ENCODE results near the gene DOCK2.

The DOCK2 gene

DNA sequence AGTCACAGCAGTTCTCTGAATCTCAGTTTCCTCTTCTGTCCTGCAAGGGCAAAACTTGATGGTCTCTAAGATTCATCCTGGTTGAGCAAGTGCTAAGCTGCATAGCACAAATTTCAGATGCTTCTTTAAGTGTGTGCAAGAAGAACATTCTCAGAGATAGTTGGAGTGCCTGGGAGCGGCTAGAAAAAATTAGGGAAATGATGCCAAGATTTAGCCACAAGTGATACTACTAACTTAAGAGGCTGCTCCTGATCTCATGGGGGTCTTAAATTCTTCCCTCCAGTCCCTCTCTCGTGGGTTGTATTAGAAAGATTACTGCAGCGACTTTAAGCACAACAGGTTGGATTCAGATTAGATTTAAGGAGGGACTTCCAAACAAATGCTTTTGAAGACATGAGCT is 319.1 kb downstream of the DOCK2 start:
- no peak for DNase-seq

DNA sequence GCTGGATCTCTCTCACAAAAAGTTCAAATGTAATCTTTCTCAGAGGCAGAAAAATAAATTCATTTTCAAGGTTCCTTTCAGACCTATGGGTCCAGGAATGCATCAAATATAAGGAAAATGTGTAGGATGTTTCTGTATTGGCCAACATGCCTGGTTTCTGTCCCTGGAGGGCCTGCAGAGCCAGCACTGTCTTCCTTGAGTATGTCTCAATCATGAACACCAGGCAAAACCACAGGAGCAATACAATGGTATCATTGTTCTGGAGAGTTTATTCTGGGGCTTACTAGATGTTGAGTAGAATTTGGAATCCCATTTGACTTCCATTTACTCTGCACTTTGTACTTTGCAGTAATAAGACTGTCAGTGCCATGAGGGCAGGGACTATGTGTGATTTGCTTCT is 319.7 kb downstream of the DOCK2 start:
- DNase-seq = no peak

DNA sequence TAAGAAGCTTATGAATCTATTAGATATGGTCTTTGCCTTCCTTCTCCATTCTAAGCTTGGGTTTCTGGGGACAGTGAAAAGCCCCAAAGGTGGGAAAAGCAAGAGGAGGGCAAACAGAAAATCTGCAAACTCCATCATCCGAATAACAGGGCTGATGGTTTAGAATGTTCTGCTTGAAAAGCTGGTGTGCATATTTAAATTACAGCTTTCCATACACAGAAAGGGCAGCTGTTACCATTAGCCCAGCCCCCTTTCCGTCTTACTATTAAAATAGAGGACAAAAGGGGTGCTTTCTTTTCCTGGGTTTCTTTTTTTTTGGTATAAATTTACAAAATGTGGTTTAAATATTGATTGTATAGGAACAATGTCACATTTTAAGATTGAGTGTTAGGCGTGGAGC is 321.2 kb downstream of the DOCK2 start:
- DNase-seq = no peak

DNA sequence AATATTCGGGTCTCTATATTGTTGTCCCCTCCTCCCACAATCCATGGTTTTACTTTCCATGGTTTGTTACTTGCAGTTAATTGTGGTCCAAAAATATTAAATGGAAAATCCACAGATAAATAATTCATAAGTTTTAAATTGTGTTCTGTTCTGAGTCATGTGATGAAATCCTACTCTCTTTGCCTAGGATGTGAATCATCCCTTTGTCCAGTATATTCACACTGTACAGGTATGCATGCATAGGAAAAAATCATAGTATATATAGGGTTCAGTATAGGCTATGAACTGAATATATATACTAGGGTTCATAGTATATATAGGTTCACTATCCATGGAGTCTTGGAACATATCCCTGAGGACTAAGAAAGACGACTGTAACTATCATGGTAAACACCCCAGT is 323.6 kb downstream of the DOCK2 start:
- no peak for DNase-seq

DNA sequence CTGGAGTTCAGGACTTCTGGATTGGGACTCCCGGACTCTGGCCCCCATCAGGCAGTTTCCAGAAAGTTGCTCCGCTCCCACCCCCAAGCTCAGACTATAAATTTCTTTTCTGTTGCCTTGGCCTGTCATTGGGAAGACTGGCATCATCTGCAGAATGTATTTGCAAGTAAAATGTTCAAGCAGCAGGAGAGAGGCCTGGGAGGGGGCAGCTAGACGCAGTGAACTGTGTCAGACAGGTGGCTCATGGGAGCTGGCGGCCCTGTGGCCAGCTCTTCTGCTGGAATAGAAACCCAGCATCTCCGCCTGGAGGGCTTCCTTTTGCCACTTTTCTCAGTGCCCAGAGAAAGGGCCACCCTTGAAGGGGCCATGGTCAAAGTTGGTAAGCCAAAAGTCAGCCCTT is 327.2 kb downstream of the DOCK2 start:
- no peak for DNase-seq

DNA sequence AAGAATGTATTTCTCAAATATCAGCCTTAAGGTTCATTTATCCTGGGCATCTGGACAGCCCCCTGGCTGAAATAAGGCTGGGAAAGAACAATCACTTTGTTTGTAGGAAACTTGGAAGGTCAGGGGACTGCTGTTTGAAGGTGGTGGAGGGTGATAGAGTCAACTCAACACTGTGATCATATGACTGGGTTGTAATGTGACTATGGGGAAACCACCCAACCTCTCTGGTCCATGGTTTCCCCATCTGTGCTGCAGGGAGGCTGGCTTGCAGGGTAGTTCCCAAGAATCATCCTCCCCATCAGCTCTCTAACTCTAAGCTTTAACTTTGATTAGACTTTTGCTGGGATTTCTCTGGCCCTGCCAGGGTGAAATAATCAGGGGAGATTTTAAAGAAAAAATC is 333.3 kb downstream of the DOCK2 start:
- DNase-seq = no peak

DNA sequence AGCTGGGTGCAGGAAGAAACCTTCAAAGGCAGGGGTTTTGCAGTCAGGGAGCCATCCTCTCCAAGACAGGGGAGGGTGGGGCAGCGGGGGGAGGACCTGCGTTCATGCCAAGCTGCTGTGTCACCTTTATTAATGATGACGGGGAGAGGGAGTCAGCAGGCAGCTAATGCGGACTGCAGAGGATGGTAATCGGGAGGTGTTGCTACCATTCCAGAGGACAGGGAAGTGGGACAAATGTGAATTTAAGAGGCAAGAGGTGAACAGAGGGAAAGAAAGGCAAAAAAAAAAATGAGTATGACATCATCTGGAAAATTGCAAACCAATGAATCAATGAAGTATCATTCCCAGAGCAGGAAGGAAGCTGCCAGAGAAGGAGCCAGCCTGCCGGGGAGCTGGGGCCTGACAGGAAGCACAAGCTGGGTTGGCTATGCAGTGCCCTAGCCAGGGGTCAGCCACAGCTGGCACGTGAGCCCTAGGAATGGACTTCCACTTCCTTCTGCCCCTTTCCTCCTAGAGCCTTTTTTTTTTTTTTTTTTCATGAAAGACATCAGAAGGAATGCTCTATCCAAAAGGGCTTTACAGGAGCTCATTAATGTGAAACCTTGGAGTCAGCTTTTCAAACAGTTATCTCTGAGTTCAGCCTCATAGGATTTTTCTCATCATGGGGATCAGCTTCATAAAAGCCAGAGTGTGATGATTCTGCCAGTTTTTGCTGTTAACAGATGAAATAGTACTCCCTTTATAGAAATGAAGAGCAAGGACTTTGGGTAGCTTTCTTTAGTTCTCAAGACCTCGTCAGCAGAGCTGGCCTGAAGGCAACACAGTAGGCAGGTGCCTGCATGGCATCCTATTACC is 334.1 kb downstream of the DOCK2 start:
- DNase-seq = no peak

DNA sequence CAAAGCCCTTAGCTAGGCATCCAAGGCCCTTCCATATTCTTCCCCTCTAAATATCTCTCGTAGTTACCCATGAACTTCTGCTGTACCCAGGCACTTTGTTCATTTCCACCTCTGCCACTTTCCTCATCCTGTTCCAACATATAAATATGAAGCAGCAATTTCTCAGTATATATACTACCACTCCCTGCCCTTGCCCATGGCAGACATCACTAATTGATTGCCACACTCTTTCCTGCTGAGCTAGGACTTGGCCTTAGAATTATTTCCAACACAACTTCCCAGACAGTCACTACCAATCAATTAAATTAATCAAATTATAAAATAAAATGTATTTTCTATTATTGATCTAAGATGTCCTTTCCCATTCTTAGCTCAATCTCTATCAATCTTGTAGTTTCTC is 334.7 kb downstream of the DOCK2 start:
- DNase-seq = no peak

DNA sequence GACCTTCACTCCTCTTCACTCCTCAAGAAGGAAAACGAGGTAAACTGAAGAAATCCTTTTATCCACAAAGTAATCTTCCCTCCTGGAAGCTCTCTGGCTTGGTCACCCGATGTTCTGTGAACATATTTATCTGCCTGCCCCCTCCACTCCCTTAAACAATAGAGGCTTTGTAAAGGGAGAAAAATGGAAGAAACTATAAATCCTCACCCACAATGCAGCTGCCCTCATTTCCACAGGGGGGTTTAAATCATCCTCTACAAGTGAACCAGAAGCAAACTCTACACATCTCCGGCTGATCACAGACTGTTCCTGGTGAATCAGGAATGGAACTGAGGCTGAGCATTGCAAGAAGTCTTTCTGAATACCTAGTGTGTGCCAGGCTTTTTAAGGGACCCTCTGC is 336.0 kb downstream of the DOCK2 start:
- DNase-seq = no peak

DNA sequence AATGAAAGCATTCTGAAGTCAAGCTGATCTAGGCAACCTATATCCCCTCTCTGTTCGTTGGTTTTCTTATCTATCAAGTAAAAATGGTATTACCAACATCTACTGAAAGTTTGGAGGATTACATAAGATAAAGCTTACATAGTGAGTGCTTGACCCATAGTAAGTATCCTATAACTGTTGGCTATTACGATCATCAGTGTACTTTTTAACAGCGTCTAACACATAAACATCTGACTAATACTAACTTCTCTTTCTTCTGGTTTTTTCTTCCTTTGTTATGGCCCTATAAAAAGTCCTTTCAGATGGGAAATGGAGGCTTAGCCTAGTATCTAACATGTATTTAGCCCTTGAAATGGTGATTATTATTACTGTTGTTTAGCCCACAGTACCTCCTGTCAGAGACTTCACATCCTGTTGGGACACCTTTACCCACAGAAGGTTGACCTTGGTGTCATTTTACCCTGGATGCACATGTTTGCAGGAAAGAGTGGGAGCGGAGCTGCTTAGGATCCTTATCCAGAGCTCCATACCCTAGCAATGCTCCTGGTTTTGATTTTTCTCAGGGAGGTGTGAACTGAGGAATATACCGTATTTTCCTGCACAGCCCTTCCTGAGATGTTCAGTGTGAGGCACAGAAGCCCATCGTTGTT is 337.2 kb downstream of the DOCK2 start:
- DNase-seq = no peak

DNA sequence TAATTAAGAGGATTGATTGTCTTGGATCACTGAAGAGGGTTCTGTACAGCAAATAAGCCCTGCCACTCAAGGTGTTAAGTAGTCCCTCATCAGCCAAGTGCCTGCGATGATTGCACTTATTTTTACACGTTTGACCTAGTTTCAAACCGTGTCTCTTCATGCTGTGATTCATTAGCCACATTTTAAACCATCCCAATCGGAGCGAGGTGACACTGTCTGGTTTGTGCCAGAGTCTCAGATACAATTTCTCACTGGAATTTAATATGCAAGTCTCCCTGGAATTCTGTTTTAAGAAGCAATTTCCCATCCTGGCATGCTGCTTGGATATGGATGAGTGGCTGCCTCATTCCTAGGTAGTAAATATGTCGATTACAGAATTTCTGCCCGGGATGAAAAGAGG is 341.6 kb downstream of the DOCK2 start:
- no peak for DNase-seq

DNA sequence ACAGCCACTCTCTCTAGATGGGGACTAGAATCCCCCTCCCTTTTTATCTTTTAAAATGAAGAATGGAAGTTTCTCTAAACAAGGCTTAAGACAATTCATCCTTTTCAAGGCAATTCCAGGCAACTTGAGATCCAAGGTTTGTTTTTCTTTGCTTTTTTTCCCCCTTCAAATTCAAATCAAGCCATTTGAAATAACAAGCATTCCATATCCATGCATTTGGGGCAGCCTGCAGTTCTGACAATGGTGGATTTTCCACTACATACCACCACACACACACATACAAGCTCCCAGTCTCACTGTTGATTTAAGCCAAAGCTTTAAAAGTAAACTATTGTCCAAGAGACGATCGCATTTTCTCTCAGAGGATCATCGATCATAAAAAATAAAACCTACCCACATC is 342.8 kb downstream of the DOCK2 start:
- DNase-seq = no peak

DNA sequence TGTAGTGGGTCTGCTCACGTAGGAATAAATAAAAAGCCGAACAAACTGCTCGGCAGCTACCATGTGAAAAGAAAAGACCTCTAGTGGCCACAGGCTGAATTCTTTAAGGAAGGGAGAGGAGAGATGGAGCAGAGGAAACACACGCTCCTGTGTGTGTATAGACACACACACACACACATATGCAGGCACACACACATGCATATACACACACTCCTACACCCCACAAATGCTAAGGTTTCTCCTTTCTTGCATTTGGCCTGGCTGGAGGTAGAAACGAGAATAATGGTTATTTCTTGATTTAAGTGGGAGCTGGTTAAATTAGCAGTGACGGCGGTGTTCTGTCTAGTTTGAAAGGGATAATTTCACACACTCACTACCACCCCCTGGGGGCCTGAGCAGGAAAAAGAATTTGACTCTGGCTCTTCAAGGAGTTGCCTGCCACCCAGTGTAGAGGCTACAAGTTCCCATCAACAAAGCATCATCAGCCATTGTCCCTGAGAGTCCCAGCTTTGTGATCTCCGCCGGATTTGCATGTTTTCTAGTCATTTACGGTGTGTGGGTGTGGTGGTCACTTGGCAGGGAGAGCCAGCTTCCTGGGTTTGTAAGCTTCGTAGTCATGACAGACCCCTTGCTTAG is 343.5 kb downstream of the DOCK2 start, which contains the start of gene INSYN2B:
Gene INSYN2B, minus strand, starts transcription at position 78 of the 636 bp plus-strand sequence. CDS start 96,597 bp downstream, outside the sequence.
- DNase-seq = peak; percentile 8

DNA sequence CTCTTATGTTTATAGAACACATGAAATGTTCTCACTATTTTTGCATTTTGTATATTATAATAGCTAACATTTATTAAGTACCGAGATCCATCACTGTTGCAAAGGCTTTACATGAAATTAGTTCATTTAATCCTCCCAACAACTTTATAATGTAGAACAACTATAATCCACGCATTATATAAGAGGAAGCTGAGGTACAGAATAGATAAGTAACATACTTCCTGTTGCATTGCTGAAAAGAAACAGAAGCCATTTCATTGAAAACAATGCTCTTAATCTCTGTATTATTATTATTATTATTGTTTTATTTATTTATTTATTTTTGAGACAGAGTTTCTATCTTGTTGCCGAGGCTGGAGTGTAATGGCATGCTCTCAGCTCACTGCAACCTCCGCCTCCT is 351.1 kb downstream of the DOCK2 start:
- DNase-seq = no peak

DNA sequence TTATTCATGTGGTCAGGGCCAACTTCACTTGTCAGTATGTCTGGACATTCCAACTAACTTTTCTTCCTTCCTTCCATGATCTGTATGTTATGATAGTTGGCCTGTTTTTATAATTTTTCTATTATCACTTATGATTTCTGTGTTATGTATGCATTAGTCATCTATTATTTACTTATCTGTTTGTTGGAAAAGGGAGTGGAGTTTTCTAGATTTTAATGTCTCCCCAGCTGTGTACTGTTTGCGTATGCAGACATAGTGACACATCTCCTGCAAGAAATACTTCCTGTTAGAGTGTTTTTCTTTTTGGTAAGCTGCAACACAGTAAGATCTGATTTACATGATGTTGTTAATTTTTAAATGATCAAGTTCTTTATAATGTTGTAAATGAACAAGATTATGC is 351.9 kb downstream of the DOCK2 start:
- DNase-seq = no peak

DNA sequence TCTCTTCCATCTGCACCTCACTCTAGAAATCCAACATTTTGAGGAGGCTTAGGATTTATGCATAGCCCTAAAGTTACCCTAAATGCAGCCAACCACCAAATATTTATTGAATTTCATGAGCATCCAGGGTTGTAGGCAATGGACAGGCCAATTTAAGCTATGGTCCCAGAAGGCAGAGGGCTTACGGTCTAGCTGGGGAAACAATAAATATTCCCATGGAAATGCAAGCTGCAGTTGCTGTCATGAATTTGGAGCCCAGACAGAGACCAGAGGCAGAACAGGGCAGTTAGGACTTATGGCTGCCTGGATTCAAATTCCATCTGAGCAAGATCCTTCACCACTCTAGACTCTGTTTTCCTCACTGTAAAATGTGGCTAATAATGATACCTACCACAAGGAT is 352.3 kb downstream of the DOCK2 start:
- DNase-seq = no peak

DNA sequence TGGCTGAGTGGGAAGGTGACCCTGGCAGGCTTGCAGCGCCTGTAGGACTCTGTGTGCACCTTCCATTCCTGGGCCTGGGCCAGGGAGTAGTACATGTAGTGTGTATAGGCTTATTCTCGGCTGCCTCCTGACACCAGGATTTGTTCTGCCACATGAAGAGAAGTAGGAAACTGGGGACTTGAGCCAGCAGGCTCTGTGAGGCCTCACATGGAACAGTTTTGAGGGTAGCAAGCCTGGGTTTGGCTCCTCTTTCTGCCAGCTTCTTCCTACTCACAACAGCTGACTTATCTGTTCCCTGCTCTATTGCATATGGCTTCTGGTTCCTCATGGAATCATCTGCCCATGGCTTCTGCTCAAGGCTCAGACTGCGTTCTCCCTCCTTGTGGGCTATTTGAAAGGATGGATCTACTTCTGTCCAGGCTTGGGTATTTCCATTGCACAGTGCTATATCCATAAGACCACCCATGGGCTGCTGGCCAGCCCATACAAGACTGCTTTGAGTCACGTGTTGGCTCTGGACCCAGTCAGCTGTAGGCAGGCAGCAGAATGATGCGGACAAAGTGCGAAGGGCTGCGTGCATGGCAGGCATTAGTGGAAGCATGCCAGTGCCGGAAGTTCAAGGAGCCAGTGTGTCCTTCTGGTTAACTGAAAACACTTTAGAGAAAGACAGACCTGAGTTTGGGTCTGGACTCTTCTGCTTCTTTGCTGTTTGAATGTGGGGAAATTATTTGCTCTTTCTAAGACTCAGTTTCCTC is 354.2 kb downstream of the DOCK2 start:
- DNase-seq = no peak

DNA sequence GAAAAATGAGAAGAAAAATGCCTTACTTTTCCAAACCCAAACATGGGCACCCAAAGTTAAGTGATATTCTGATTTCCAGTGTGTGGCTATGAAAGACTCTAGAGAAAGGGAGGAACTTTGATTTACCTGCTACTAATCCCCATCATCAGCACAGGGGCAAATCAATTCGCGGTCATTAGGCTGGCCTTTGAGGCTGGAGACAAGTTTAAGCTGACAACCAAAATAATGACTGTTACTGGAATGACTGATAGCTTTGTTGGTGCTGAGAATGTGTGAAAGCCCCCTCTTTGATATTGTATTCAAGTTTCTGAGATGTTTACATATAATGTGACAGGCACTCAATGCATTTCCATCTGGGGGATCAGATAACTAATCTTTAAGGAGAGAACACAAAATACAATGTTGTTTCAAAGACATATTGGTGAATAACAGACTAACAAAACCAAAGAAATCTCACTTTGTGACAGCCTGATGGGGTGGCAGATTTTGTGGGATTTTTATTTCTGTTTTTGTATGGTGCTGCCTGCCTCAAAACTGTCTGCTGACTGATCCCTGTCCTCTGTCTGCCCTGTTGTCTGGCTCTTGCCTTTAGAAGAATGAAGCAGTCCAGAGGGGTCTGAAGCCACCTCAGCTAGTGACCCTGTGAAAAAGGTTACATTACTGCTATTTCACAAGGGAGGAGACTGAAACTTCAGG is 355.9 kb downstream of the DOCK2 start:
- DNase-seq = no peak

DNA sequence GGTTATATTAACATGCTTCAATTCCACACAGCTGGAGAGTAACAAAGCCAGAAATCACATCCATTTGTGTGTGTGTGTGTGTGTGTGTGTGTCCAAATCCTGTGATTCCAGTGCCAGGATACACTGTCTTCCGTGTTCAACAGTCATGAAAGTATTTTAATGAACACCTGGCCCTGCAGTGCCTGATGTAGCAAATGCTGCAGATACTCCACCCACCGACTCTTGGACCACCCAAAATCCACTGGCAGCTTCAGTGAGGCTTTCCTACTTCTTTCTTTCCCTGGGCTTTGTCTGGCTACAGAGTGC is 356.4 kb downstream of the DOCK2 start:
- no peak for DNase-seq

DNA sequence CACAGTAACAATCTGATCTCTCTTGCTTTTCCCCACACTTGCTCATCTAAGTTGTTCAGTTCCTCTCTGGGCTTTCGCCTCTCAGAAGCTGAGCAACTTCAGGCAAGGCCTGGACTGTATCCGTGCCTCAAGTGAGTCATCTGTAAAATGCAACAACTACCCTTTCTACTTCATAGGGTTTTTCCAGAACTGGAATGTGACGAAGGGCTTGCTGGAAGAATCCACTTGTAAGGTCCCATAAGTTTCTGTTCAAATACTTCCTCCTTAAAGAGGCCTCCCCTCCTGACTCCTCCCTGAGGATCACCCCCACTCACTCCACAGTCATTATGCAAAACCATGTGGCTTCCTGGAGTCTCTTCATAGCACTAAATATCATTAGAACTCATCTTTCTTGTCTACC is 360.7 kb downstream of the DOCK2 start:
- no peak for DNase-seq

DNA sequence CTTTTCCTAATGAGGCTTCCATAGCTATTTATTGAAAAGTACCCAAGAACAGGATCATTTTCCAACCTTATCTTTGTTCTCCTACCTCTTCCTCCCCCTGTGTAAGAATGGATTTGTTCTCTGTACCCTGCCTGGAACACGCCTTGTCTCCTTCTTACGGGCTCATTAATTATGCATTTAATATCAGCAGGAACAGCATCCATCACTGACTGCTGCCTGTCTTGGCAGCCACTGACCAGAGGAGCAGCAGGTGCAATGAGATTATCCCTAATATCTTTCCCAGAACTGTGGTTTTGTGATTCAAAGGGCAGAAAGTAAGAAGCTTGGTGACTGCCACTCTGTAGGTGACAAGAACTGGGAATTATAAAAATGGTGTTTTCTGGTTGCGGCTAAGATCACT is 362.5 kb downstream of the DOCK2 start:
- DNase-seq = no peak

DNA sequence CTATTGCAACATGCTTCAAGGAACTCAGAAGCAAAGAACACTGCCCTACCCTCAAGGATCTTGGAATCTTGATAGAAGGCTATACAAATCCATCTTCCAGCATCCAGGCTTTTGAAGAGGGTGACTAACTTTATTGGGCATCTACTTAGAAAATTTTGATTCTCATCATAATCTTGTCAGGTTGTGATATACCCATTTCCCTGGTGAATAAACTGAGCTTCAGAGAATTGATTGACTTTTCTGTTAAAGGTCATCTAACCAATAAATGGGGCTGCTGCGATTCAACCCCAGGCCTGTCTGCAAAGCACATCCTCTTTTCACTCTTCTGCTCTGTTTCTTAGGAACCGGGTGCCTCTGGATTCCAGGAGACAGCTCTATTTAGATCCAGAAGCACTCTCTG is 363.1 kb downstream of the DOCK2 start:
- DNase-seq = no peak

DNA sequence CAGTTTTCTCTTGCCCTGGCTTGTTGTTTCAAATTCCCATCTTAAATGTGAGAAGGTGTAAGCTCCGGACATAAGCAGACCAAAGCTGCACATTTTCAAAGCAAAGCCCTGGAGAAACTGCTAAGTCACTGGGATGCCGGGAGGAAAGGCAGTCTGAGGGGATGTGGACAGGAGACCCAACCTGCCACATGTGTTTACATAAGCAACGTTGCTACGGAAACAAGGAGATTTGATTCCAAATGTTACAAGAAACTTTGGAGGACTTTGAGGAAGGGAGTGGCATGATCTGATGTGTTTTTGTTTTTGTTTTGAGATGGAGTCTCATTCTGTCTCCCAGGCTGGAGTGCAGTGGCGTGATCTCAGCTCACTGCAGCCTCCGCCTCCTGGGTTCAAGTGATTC is 368.9 kb downstream of the DOCK2 start:
- DNase-seq = no peak

Data from stimulated activated CD4-positive, alpha-beta T cell treated with anti-CD3 and anti-CD28 coated beads, Interleukin-12 subunit alpha, Interleukin-12 subunit beta, amount 100 ng/mL, for 4 hours (primary cell).